Measurements from ENCODE around the gene PRKCA. TPM values are rescaled to one million over a fixed set of nuclear protein-coding genes. Genes with fewer than 3 reads are reported as not detected.

PRKCA gene
- total and polyA plus RNA-seq, 9 of the 15 experiments (the other 6 are each of a cell fraction or from before 2014, with no cell fraction given): 3.2 to 33.0 (median 17.8) TPM

DNA sequence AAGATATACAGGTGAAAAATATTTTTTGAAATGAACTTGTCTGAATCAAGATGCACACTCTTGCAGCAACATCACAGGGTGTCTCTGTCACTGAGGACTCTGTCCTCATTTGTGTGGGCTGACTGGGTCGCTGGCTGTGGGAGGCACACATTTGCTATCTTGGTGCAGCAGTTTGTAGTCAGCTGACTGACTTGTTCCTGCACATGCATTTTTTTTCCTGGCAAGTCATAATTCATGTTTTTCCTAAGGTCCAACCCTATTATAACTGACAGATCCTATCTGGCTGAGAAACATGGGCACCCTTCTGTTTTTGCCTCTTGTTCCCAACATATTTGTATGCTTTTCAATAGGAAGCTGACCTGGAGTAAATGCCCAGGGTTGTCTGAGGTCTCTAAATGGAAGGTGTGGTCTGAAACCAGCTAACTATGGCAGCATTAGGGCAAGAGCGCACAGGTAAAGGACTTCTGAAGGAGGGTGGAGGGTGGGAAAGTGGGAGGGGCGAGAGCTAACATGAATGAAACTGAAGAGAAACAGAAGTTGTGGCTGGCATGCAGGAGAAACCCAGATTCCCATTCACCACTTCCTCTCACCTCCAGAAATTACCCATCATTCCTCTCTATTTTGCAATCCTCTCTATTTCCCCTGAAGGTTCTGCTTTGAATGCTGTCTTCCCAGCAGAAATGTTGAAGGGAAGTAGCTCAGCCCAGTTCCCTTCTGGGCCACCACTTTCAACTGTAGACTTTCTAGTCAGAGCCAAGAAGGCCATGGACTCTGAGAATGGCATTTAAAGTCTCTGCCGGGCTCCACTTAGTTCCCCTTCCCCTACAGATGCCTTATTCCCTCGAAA lies 166.1 kb downstream of the PRKCA start (continued):
- TF ChIP-seq, protein P1, sequence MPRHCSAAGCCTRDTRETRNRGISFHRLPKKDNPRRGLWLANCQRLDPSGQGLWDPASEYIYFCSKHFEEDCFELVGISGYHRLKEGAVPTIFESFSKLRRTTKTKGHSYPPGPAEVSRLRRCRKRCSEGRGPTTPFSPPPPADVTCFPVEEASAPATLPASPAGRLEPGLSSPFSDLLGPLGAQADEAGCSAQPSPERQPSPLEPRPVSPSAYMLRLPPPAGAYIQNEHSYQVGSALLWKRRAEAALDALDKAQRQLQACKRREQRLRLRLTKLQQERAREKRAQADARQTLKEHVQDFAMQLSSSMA (CRISPR knock-in tag; IDR thresholded peaks at IDR 0.05): no peak
- peak; percentile 87 for TF ChIP-seq CBFA2T2 (conservative IDR thresholded peaks at IDR 0.05)
- no peak for TF ChIP-seq ZNF431 (CRISPR knock-in tag; IDR thresholded peaks at IDR 0.05)
- TF ChIP-seq, protein P2, sequence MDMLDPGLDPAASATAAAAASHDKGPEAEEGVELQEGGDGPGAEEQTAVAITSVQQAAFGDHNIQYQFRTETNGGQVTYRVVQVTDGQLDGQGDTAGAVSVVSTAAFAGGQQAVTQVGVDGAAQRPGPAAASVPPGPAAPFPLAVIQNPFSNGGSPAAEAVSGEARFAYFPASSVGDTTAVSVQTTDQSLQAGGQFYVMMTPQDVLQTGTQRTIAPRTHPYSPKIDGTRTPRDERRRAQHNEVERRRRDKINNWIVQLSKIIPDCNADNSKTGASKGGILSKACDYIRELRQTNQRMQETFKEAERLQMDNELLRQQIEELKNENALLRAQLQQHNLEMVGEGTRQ (CRISPR knock-in tag; IDR thresholded peaks at IDR 0.05): peak; percentile 71
- TF ChIP-seq, protein P3, sequence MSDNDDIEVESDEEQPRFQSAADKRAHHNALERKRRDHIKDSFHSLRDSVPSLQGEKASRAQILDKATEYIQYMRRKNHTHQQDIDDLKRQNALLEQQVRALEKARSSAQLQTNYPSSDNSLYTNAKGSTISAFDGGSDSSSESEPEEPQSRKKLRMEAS (CRISPR knock-in tag; IDR thresholded peaks at IDR 0.05): peak; percentile 51; the same call in 1 of the 2 replicates
- no peak for TF ChIP-seq ZNF197 (CRISPR knock-in tag; IDR thresholded peaks at IDR 0.05; ENCODE audit: low read depth)
- TF ChIP-seq KLF16 (IDR thresholded peaks at IDR 0.05): peak; percentile 86
- no peak for TF ChIP-seq MECOM (CRISPR knock-in tag; IDR thresholded peaks at IDR 0.05)
- no peak for TF ChIP-seq ASH1L (IDR thresholded peaks at IDR 0.05; ENCODE audit: borderline replicate concordance, low read depth, partially characterized antibody)
- TF ChIP-seq ATF1 (CRISPR knock-in tag; IDR thresholded peaks at IDR 0.05): no peak
- peak; percentile 21; the same call in 1 of the 2 replicates for TF ChIP-seq ATF1 (tag; IDR thresholded peaks at IDR 0.05)
- no peak for TF ChIP-seq MCM2 (IDR thresholded peaks at IDR 0.05; ENCODE audit: low read depth)
- 0 out of 4 replicates have a peak, but pooled peaks have one; percentile 19 for TF ChIP-seq NRF1 (conservative IDR thresholded peaks at IDR 0.05 in 1 of 2, IDR thresholded peaks at IDR 0.05 in 1 of 2)
- 0 out of 2 replicates have a peak, but pooled peaks have one; percentile 52 for TF ChIP-seq PHF21A (IDR thresholded peaks at IDR 0.05; ENCODE audit: borderline replicate concordance, low read depth)
- TF ChIP-seq, protein P4, sequence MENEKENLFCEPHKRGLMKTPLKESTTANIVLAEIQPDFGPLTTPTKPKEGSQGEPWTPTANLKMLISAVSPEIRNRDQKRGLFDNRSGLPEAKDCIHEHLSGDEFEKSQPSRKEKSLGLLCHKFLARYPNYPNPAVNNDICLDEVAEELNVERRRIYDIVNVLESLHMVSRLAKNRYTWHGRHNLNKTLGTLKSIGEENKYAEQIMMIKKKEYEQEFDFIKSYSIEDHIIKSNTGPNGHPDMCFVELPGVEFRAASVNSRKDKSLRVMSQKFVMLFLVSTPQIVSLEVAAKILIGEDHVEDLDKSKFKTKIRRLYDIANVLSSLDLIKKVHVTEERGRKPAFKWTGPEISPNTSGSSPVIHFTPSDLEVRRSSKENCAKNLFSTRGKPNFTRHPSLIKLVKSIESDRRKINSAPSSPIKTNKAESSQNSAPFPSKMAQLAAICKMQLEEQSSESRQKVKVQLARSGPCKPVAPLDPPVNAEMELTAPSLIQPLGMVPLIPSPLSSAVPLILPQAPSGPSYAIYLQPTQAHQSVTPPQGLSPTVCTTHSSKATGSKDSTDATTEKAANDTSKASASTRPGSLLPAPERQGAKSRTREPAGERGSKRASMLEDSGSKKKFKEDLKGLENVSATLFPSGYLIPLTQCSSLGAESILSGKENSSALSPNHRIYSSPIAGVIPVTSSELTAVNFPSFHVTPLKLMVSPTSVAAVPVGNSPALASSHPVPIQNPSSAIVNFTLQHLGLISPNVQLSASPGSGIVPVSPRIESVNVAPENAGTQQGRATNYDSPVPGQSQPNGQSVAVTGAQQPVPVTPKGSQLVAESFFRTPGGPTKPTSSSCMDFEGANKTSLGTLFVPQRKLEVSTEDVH (IDR thresholded peaks at IDR 0.05; ENCODE audit: low read depth, partially characterized antibody): no peak
- TF ChIP-seq, protein P5, sequence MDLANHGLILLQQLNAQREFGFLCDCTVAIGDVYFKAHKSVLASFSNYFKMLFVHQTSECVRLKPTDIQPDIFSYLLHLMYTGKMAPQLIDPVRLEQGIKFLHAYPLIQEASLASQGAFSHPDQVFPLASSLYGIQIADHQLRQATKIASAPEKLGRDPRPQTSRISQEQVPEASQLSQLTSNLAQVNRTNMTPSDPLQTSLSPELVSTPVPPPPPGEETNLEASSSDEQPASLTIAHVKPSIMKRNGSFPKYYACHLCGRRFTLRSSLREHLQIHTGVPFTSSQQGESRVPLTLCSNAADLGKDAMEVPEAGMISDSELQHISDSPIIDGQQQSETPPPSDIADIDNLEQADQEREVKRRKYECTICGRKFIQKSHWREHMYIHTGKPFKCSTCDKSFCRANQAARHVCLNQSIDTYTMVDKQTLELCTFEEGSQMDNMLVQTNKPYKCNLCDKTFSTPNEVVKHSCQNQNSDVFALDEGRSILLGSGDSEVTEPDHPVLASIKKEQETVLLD (IDR thresholded peaks at IDR 0.05): peak; percentile 46; the same call in 1 of the 2 replicates
- TF ChIP-seq DMBX1 (CRISPR knock-in tag; IDR thresholded peaks at IDR 0.05; ENCODE audit: borderline replicate concordance): no peak
- no peak; the same call in 1 of the 2 replicates for TF ChIP-seq ZNF263 (CRISPR knock-in tag; IDR thresholded peaks at IDR 0.05; ENCODE audit: borderline replicate concordance)
- TF ChIP-seq, protein P6, sequence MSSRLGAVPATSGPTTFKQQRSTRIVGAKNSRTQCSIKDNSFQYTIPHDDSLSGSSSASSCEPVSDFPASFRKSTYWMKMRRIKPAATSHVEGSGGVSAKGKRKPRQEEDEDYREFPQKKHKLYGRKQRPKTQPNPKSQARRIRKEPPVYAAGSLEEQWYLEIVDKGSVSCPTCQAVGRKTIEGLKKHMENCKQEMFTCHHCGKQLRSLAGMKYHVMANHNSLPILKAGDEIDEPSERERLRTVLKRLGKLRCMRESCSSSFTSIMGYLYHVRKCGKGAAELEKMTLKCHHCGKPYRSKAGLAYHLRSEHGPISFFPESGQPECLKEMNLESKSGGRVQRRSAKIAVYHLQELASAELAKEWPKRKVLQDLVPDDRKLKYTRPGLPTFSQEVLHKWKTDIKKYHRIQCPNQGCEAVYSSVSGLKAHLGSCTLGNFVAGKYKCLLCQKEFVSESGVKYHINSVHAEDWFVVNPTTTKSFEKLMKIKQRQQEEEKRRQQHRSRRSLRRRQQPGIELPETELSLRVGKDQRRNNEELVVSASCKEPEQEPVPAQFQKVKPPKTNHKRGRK (tag; IDR thresholded peaks at IDR 0.05): no peak

All from K562 (cell line).